GM12892 (cell line): ENCODE results near the gene CAPNS1.

ENCODE experiments used
- POLR2A ChIP-seq: IDR thresholded peaks from 2 replicates; pipeline ENCODE4 v1.6.1; 2011; ENCODE audit warnings: low read depth, low read length, control low read depth
- POLR2AphosphoS5 ChIP-seq: IDR thresholded peaks from 2 replicates; pipeline ENCODE4 v1.6.1; 2011; ENCODE audit warnings: low read depth, low read length, control low read depth
- TAF1 ChIP-seq: IDR thresholded peaks from 2 replicates; pipeline ENCODE4 v1.6.1; 2011; ENCODE audit warnings: low read depth, mild to moderate bottlenecking, control low read depth, low read length, borderline replicate concordance

- TF ChIP-seq POLR2A (no peak), POLR2AphosphoS5 (no peak), TAF1 (no peak)
Observed at GRCh38 chr19:36152019-36152351, 12.1 kb downstream of the CAPNS1 start.
